ENCODE data around the gene WWTR1.

- TF ChIP-seq CTCF (IDR thresholded peaks at IDR 0.05) (no peak), POLR2A (IDR thresholded peaks at IDR 0.05) (no peak)
These were observed 82.4 kb downstream of the WWTR1 start for GRCh38 chr3:149575213-149575960.

Data from testis (tissue), 2 donors.